ENCODE measurements around the gene INAFM1. TPM values are rescaled to one million over a fixed set of nuclear protein-coding genes. Genes with fewer than 3 reads are reported as not detected.
"Not testable (repeated sequence)": the region's sequence is repeated elsewhere in the genome, so short reads cannot be mapped to it uniquely, and the experiment has no call there.

INAFM1 gene
- polyA plus RNA-seq, 3 donors from 2014 or later = 1.2 to 3.9 (median 2.3) TPM

DNA sequence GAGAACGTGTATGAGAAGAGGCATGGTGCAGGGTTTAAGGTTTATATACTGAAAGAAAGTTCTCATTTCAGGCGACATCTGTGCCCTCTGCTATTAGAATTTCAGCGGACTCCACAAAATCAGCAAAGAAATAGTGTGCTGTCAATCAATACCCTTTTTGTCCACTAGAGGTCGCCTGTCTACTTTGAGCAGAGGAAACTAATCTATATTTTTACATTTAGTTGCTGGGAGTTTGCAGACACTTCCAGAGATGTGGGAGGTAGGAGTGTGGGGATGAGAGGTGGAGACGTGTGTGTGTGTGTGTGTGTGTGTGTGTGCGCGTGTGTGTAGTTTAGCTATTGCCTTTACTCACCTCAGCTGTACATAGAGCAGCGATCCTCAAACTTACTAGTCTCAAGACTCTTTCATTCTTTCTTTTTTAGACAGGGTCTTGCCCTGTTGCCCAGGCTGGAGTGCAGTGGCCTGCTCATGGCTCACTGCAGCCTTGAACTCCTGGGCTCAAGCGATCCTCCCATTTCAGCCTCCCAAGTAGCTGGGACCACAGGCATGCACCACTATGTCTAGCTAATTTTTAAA, 9.7 kb downstream of the INAFM1 start:
- peaks cover 0 to 3% (median 2%) of the 10 kb centered on the region in 3 donors for H3K27me3 Mint-ChIP-seq (ENCODE audit: low read depth in 3 of 3)
- no peak overlapping the region for H3K4me3 Mint-ChIP-seq
- no peak overlapping the region for H3K27ac Mint-ChIP-seq
- H3K36me3 Mint-ChIP-seq = no peaks in the 10 kb centered on the region
- no peaks in the 10 kb centered on the region for H3K9me3 Mint-ChIP-seq
- peak; percentile 51 to 62 (median 57) for DNase-seq
- H3K4me1 Mint-ChIP-seq = peaks cover 0 to 2% of the 10 kb centered on the region in 2 donors

DNA sequence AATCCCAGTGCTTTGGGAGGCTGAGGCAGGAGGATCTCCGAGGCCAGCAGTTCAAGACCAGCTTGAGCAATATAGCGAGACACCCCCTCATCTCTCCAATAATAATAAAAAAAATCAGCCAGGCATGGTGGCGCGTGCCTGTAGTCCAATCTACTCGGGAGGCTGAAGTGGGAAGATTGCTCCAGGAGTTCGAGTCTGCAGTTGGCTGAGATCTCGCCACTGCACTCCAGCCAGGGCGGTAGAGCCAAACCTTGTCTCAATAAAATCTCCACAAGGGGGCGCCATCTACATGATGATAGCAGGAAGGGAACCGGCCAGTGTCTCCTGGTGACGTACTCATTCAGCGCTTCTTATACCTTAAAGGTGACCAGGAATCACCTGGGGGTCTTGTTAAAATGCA, 21.4 kb downstream of the INAFM1 start:
- Mint-ChIP-seq H3K27ac (no peak overlapping the region), H3K36me3 (peaks cover 4 to 6% (median 4%) of the 10 kb centered on the region in 3 donors), H3K9me3 (no peaks in the 10 kb centered on the region), H3K27me3 (ENCODE audit: low read depth in 3 of 3) (peaks cover 2 to 9% (median 8%) of the 10 kb centered on the region in 3 donors), H3K4me3 (no peak overlapping the region), H3K4me1 (peaks cover 12 to 13% of the 10 kb centered on the region in 2 donors)
- peak; percentile 77 to 81 (median 77) for DNase-seq

DNA sequence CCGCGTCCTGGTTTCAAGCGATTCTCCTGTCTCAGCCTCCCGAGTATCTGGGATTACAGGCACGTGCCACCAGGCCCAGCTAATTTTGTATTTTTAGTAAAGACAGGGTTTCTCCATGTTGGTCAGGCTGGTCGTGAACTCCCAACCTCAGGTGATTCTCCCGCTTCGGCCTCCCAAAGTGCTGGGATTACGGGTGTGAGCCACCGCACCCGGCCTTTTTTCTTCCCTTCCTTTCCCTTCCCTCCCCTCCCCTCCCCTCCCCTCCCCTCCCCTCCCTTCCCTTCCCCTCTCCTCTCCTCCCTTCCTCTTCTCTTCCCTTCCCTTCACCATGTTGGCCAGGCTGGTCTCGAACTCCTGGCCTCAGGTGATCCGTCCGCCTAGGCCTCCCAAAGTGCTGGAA, 26.2 kb downstream of the INAFM1 start:
- DNase-seq, H3K4me3 Mint-ChIP-seq, H3K36me3 Mint-ChIP-seq, H3K27ac Mint-ChIP-seq, H3K9me3 Mint-ChIP-seq: not testable (repeated sequence)
- Mint-ChIP-seq H3K27me3 (ENCODE audit: low read depth in 3 of 3) (peaks cover 6 to 18% (median 13%) of the 10 kb centered on the region in 3 donors), H3K4me1 (peaks cover 24 to 25% of the 10 kb centered on the region in 2 donors)

DNA sequence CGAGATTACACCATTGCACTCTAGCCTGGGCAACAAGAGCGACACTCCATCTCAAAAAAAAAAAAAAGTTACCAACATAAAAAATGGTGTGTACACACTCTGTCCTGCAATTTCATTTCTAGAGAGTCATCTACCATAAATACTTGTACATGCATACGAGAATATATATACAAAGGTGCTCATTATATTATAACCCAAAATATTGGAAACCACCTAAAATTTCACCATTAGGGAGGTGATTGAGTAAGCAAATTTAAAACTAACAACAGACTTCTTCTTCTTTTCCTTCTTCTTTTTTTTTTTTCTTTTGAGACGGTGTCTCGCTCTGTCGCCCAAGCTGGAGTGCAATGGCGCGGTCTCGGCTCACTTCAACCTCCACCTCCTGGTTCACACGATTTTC, 27.6 kb downstream of the INAFM1 start:
- H3K27me3 Mint-ChIP-seq (ENCODE audit: low read depth in 3 of 3) = peaks cover 9 to 18% (median 9%) of the 10 kb centered on the region in 3 donors
- H3K4me3 Mint-ChIP-seq = no peak overlapping the region
- H3K4me1 Mint-ChIP-seq = peaks cover 22 to 25% of the 10 kb centered on the region in 2 donors
- no peak overlapping the region for H3K27ac Mint-ChIP-seq
- no peaks in the 10 kb centered on the region for H3K9me3 Mint-ChIP-seq
- no peak for DNase-seq
- peaks cover 0 to 4% (median 0%) of the 10 kb centered on the region in 3 donors for H3K36me3 Mint-ChIP-seq

DNA sequence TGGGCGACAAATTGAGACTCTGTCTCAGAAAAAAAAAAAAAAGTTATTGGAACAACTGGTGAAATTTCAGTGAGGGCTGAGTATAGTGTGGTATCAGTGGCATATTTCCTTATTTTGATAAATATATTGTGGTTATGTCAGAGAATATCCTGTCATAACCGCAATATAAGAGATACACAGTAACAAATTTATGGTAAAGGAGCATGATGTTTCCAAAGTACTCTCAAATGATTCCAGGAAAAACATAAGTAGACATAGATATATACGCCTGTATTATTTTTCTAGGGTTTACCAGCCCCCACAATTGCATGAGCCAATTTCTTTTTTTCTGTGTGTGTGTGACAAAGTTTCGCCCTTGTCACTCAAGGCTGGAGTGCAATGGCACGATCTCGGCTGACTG, 29.3 kb downstream of the INAFM1 start:
- Mint-ChIP-seq H3K27ac (no peak overlapping the region), H3K4me1 (peaks cover 22 to 25% of the 10 kb centered on the region in 2 donors), H3K27me3 (ENCODE audit: low read depth in 3 of 3) (peaks cover 9 to 19% (median 12%) of the 10 kb centered on the region in 3 donors), H3K9me3 (no peaks in the 10 kb centered on the region), H3K36me3 (peaks cover 0 to 4% (median 0%) of the 10 kb centered on the region in 3 donors), H3K4me3 (peak overlapping the region in 1 of 5 donors; percentile 38)
- DNase-seq = no peak

DNA sequence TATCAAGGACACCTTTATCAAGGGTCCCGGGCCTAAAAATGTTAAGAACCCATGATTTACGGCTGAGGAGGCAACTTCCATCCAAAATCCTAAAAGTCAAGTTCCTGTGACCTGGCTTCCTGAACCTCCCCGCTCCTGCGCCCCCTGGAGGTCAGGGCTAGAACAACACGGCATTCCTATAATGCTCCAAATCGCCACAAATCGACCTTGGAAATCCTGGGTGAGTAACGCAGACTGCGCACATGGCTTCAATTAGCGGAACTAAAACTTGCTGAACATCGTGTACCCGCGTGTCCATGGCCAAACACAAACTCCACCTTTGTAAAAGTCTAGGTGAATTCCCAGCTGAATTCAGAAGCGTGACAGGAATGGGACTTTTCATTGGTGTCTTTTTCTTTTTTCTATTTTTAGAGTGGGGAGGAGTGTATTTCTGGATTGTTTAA, 30.6 kb downstream of the INAFM1 start:
- H3K27me3 Mint-ChIP-seq (ENCODE audit: low read depth in 3 of 3) = peaks cover 9 to 15% (median 12%) of the 10 kb centered on the region in 3 donors
- H3K4me3 Mint-ChIP-seq = peak overlapping the region in 1 of 5 donors; percentile 30
- H3K9me3 Mint-ChIP-seq = no peaks in the 10 kb centered on the region
- peak; percentile 41 to 48 (median 47) for DNase-seq
- peaks cover 0 to 4% (median 0%) of the 10 kb centered on the region in 3 donors for H3K36me3 Mint-ChIP-seq
- H3K27ac Mint-ChIP-seq = no peak overlapping the region
- peaks cover 15 to 17% of the 10 kb centered on the region in 2 donors for H3K4me1 Mint-ChIP-seq

DNA sequence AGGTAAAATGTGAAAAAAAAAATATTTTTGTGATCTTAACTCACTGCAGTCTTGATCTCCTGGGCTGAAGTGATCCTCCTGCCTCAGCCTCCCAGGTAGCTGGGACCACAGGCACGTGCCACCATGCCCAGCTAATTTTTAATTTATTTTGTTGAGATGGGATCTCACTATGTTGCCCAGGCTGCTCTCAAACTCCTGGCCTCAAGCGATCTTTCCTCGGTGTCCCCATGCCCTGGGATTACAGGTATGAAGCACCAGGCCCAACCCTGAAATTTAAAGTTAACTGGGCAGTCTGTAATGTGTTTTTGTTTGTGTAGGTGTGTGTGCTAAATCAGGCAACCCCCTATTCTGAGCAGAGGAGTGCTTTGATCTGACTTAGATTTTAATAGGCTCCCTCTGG, 31.6 kb downstream of the INAFM1 start:
- Mint-ChIP-seq H3K4me1 (peaks cover 11 to 12% of the 10 kb centered on the region in 2 donors), H3K4me3 (no peak overlapping the region), H3K9me3 (no peaks in the 10 kb centered on the region), H3K27ac (no peak overlapping the region), H3K27me3 (ENCODE audit: low read depth in 3 of 3) (peaks cover 10 to 15% (median 14%) of the 10 kb centered on the region in 3 donors), H3K36me3 (peaks cover 0 to 4% (median 0%) of the 10 kb centered on the region in 3 donors)
- DNase-seq = no peak

DNA sequence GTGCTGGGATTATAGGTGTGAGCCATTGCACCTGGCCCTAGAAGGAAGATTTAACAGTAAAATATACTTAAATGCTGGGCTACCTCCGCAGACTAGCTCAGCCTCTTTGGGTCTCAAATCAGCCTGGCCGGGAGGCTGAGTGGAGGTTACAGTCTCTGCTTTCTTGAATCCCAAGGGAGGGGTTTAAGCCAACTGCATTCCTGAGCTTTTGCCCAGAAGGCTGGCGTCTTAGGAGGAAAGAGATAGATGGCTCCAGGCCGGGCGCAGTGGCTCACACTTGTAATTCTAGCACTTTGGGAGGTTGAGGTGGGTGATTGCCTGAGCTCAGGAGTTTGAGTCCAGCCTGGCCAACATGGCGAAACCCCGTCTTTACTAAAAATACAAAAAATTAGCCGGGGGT, 34.4 kb downstream of the INAFM1 start:
- no peak overlapping the region for H3K4me3 Mint-ChIP-seq
- no peak overlapping the region for H3K27ac Mint-ChIP-seq
- H3K36me3 Mint-ChIP-seq = peaks cover 0 to 4% (median 0%) of the 10 kb centered on the region in 3 donors
- peaks cover 7 to 9% of the 10 kb centered on the region in 2 donors for H3K4me1 Mint-ChIP-seq
- peaks cover 0 to 1% (median 0%) of the 10 kb centered on the region in 6 donors for H3K9me3 Mint-ChIP-seq
- no peak for DNase-seq
- H3K27me3 Mint-ChIP-seq (ENCODE audit: low read depth in 3 of 3) = peaks cover 9 to 17% (median 14%) of the 10 kb centered on the region in 3 donors

DNA sequence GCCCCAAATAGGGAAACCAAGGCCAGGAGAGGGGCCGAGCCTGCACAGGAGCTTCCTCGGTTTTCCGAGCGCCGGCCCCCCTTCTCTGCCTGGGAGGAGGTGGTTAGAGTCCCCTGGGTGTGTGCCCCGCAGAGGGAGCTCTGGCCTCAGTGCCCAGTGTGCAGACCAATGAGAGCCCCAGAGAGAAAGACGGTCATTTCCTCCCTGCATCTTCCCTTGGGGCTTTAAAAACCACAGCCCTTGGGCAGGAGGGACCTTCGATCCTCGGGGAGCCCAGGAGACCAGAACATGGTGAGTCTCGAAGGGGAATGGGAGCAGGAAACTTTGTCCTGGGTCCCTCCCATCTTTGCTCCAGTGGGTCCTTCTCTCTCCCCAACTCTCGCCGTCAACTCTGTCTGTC, 34.9 kb downstream of the INAFM1 start, which contains the start of gene C5AR1:
C5AR1 (plus strand) TSS at position 254 of the 400 bp plus-strand sequence; CDS start at position 289, 35 bp downstream.
- Mint-ChIP-seq H3K27me3 (ENCODE audit: low read depth in 3 of 3) (peaks cover 9 to 17% (median 14%) of the 10 kb centered on the region in 3 donors), H3K4me3 (no peak within 1 kb of the TSS), H3K36me3 (peaks cover 0 to 4% (median 0%) of the 10 kb centered on the region in 3 donors), H3K4me1 (peaks cover 6% of the 10 kb centered on the region in 2 donors), H3K27ac (no peak within 1 kb of the TSS), H3K9me3 (peaks cover 0 to 1% (median 0%) of the 10 kb centered on the region in 6 donors)
- DNase-seq = no peak

DNA sequence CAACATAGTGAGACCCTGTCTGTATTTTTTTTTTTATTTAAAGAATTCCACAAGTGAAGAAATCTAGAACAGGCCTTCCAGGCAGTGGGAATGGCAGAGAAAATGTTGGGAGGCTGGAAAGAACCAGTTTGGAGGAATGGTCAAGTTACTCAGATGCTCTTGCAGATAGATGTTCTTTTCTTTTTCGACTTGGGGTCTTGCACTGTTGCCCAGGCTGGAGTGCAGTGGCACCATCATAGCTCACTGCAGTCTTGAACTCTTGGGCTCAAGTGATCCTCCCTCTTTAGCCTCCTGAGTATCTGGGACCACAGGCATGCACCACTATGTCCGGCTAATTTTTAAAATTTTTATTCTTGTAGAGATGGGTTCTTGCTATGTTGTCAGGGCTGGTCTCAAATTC, 35.6 kb downstream of the INAFM1 start:
- Mint-ChIP-seq H3K27ac (no peak overlapping the region), H3K27me3 (ENCODE audit: low read depth in 3 of 3) (peaks cover 9 to 17% (median 11%) of the 10 kb centered on the region in 3 donors), H3K4me1 (peaks cover 2% of the 10 kb centered on the region in 2 donors), H3K4me3 (no peak overlapping the region), H3K36me3 (peaks cover 0 to 4% (median 0%) of the 10 kb centered on the region in 3 donors), H3K9me3 (peaks cover 0 to 1% (median 0%) of the 10 kb centered on the region in 6 donors)
- no peak for DNase-seq

DNA sequence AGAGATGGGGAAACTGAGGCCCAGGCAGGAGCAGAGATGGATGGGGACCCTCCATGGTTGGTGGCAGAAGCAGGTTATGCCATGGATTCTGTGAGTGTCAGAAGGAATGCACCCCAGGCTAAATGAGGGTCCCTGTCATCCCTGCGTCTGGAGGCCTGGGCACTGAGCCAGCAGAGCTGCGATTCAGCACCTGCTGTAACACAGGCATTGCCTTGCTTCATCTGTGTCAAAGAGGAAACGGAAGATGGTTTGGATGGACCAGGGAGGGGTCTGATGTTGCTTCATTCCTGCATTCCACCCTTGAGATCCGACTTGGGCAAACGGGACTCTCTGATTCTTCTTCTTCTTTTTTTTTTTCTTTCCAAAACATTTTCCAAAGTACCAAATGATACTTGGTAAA, 36.1 kb downstream of the INAFM1 start:
- H3K27ac Mint-ChIP-seq = no peak overlapping the region
- H3K27me3 Mint-ChIP-seq (ENCODE audit: low read depth in 3 of 3) = peaks cover 8 to 15% (median 9%) of the 10 kb centered on the region in 3 donors
- peaks cover 0 to 4% (median 0%) of the 10 kb centered on the region in 3 donors for H3K36me3 Mint-ChIP-seq
- H3K9me3 Mint-ChIP-seq = peaks cover 0 to 1% (median 0%) of the 10 kb centered on the region in 6 donors
- no peak for DNase-seq
- no peaks in the 10 kb centered on the region for H3K4me1 Mint-ChIP-seq
- H3K4me3 Mint-ChIP-seq = no peak overlapping the region

DNA sequence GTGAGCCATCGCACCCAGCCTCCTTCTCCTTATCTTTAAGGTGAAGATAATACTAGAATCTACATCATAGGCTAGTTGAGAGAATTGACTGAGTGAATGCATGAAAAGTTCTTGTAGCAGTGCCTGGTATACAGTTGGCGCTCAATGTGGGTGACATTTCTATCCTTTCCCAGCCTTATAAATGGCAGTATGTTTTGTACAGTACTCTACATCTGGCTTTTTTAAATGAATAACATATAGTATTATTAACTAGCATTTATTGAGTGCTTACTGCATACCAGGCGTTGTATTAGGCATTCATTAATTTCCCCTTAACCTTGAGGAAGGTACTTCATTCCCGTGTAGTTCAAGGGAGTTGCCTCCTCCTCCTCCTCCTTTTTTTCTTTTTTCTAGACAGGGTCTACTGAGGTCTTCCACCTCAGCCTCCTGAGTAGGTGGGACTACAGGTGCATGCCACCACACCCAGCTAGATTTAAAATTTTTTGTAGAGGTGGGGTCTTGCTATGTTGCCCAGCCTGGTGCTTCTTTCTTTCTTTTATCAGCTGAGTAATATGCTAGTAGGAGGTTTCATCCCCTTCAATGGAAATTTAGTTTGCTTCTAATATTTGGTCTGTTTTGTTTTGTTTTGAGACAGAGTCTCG, 37.8 kb downstream of the INAFM1 start:
- no peaks in the 10 kb centered on the region for H3K4me1 Mint-ChIP-seq
- peaks cover 0 to 1% (median 0%) of the 10 kb centered on the region in 6 donors for H3K9me3 Mint-ChIP-seq
- H3K4me3 Mint-ChIP-seq = no peak overlapping the region
- no peaks in the 10 kb centered on the region for H3K36me3 Mint-ChIP-seq
- DNase-seq = no peak
- peaks cover 5 to 19% (median 6%) of the 10 kb centered on the region in 3 donors for H3K27me3 Mint-ChIP-seq (ENCODE audit: low read depth in 3 of 3)
- no peak overlapping the region for H3K27ac Mint-ChIP-seq

DNA sequence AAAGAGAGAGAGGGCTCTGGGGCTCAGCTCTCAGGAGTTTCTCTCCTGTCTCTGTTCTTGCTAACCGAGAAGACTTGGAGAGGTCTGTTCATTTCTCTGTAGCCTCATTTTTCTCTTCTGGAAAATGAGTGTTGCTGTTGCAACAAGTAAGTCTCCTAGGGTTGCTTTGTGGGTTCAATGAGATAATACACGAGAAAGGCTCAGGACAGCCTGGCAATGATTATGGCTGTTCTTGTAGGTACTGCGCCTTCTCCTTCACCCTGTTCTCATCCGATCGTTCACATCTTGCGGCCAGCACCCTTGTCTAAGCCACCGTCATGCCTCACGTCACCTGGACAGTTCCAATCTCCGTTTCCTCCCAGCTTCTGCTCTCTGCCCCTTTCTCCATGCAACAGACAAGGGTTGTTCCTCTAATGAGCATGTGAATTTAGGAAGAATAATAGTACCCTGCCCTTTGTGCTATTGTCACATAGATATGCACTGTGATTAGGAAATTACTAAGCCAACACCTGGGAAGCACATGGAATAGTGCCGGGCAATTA, 39.1 kb downstream of the INAFM1 start:
- H3K27ac Mint-ChIP-seq = peak overlapping the region in 1 of 6 donors; percentile 23
- H3K9me3 Mint-ChIP-seq = peaks cover 0 to 1% (median 0%) of the 10 kb centered on the region in 6 donors
- DNase-seq = no peak
- H3K4me1 Mint-ChIP-seq = no peaks in the 10 kb centered on the region
- H3K4me3 Mint-ChIP-seq = no peak overlapping the region
- peaks cover 2 to 19% (median 3%) of the 10 kb centered on the region in 3 donors for H3K27me3 Mint-ChIP-seq (ENCODE audit: low read depth in 3 of 3)
- H3K36me3 Mint-ChIP-seq = no peaks in the 10 kb centered on the region

Data from immature natural killer cell (primary cell).